ENCODE measurements around the gene CARD10.
"Not testable (repeated sequence)": the region's sequence is repeated elsewhere in the genome, so short reads cannot be mapped to it uniquely, and the experiment has no call there.

Gene CARD10

DNA sequence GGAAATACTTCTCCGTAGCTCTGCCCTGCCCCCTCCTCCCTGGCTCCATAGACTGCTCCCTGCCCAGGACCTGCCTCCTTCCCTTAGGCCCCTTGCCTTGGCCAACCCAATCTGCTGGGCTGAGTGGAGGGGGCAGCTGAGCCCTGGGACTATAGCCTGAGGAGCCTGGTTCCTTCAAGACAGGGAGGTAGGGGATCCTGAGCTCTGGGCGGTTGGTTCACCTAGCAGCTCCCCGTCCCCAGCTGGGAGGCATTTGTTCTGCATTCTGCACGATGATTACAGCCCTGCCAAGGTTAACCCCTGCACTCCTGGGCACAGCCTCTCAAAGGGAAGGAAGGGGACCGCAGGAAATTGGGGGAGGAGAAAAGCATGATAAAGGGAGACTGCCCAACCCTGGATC, 37.5 kb upstream of the CARD10 start:
- no peak for DNase-seq (ENCODE audit: low read depth)

DNA sequence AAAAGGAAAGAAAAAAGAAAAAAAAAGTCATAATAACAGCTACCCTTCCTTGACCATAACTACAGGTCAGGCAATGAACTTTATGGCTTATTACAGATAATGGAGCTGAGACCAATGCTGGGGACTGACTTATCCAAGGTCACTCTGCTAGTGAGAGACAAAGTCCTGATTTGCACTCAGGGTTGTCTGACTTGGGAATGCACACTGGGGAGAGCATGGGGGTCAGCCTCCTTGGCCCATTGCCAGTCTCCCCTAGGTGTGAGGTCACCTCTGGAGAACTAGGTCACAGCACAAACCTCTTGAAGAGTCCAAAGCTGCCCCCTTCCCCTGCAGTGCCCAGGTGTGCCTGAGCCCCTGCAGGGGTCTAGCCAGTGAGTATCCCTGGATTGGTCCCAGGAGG, 35.8 kb upstream of the CARD10 start:
- no peak for DNase-seq (ENCODE audit: low read depth)

DNA sequence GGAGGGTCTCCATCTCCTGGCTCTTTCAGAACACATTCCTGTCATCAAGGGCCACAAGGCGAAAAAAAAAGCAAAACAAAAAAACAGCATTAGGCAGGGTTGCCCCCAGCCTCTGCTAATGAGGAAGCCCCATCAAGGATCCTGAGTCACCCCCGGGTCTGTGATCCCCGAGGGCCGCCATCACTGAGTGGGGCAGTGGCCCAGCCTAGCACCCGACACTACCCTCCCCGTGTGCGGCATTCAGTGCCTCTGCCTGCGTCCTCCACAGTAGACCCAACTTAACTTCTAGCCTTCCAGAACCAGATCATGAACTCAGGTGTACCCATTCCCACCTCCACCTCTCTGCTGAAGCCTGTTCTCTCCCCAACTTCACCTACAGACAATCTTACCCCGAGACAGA, 34.5 kb upstream of the CARD10 start:
- DNase-seq (ENCODE audit: low read depth) = no peak

- peak; percentile 59 for DNase-seq (ENCODE audit: low read depth)
These were observed 33.4 kb upstream of the CARD10 start for GRCh38 chr22:37552524-37553163.

GRCh38 chr22:37551981-37552380, 32.8 kb upstream of the CARD10 start:
- no peak for DNase-seq (ENCODE audit: low read depth)

DNA sequence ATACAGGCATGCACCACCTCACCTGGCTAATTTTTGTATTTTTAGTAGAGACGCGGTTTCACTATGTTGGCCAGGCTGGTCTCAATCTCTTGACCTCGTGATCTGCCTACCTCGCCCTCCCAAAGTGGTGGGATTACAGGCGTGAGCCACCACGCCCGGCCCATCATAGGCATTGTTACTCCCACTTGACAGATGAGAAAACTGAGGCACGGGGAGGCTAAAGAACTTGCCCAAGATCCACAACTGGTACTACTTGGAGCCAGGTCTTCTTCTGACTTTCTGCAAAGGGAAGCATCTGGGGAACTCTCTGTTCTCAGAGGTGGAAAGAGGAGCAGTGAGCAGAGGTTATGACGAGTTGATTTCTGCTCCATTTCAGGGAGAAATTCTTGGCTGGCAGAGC, 31.7 kb upstream of the CARD10 start:
- DNase-seq (ENCODE audit: low read depth) = not testable (repeated sequence)

- peak; percentile 45 for DNase-seq (ENCODE audit: low read depth)
These were observed 30.5 kb upstream of the CARD10 start for GRCh38 chr22:37549704-37550059.

GRCh38 chr22:37547251-37547741, 28.1 kb upstream of the CARD10 start:
- no peak for DNase-seq (ENCODE audit: low read depth)

GRCh38 chr22:37546437-37547250, 27.4 kb upstream of the CARD10 start:
- DNase-seq (ENCODE audit: low read depth) = peak; percentile 74

GRCh38 chr22:37545703-37546436, 26.7 kb upstream of the CARD10 start:
- peak; percentile 97 for DNase-seq (ENCODE audit: low read depth)

DNA sequence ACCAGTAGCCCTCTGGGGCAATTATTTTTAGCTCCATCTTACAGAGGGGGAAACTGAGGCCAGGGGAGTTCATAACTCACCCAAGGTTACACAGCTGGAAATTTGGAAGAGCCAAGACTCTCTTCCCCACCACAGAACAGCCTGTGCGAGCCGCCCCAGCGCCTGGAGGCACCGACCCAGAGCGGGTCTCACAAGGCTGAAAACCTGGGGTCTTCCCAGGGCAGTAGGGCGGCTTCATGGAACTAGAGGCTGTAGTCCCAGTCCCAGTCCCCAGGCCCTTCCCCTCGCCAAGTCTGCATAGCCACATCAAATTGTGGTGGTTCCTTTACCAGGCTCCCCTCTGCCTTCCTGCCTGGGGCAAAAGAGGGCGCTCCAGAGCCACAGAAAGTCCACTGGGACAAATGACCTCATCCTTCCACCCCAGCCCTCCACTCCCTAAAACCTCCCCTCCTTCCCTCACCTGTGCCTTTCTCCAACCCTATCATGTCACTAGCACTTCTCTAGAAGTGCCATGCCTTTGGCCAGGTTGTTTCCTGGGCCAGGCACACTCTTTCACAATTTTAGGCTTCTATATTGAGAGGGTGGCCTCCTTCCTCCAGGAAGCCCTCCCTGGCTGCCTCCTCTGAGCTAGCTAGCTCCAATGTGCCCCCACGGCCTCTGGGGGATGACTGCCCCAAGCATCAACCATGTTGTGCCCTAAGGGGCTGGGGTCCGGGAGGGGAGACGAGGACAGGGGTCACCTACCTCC, 25.9 kb upstream of the CARD10 start:
- DNase-seq (ENCODE audit: low read depth) = peak; percentile 81

DNA sequence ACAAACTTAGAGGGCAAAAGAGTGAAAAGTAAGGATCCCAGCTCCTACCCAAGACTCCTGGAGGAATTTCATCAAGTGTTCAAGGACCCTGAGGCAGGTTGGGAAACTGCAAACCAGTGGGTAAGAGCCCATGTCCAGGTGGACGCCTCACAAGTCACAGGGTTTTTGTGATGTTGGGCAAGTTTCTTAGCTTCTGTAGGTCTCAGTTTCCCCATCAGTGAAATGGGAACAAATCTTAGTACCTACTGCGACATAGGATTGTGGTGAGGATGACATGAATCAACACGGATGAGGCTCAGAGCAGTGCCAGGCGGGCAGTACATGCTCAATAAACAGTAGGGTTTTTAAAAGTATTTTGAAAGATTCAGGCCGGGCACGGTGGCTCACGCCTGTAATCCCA, 23.7 kb upstream of the CARD10 start:
- DNase-seq (ENCODE audit: low read depth) = no peak

- not testable (repeated sequence) for DNase-seq (ENCODE audit: low read depth)
These were observed 23.2 kb upstream of the CARD10 start for GRCh38 chr22:37542416-37542815.

- not testable (repeated sequence) for DNase-seq (ENCODE audit: low read depth)
These were observed 20.6 kb upstream of the CARD10 start for GRCh38 chr22:37539790-37540189.

- DNase-seq (ENCODE audit: low read depth) = peak; percentile 93
These were observed 19.6 kb upstream of the CARD10 start for GRCh38 chr22:37538590-37539357.

DNA sequence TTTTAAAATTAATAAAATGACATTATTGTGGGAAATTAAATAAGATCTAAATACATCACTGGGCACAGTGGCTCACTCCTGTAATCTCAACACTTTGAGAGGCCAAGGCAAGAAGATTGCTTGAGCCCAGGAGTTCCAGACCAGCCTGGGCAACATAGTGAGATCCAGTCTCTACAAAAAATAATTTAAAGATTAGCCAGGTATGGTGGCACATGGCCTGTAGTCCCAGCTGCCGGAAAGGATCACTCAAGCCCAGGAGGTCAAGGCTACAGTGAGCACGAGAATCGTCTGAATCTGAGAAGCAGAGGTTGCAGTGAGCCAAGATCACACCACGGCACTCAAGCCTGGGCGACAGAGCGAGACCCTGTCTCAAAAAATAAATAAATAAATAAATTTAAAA, 15.9 kb upstream of the CARD10 start:
- no peak for DNase-seq (ENCODE audit: low read depth)

DNA sequence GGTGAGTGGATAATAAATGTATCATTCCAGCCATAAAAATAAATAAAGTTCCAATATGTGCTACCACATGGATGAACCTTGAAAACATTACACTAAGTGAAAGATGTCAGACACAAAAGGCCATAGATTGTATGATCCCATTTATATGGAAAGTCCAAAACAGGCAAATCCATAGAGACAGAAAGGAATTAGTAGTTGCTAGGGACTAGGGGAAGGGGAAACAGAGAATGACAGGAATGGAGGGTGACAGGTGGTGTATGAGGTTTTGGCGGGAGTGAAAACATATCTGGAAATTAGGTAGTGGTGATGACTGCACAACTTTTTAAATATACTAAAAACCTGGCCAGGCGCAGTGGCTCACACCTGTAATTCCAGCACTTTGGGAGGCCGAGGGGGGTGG, 15.2 kb upstream of the CARD10 start:
- DNase-seq (ENCODE audit: low read depth) = no peak

DNA sequence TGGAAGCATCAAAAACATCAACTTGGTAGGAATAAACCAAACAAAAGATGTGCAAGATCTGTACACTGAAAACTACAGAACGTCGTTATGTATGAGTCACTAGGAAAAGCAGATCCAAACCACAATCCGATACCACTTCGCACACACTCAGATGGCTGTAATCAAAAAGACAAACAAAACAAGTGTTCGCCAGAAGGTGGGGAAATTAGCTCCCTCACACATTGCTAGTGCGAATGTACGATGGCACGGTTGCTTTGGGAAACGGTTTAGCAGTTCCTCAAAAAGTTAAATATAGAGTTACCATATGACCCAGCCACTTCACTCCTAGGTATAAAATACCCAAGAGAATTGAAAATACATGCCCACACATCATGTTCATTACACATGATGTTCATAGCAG, 14.8 kb upstream of the CARD10 start:
- DNase-seq (ENCODE audit: low read depth) = peak; percentile 84

DNA sequence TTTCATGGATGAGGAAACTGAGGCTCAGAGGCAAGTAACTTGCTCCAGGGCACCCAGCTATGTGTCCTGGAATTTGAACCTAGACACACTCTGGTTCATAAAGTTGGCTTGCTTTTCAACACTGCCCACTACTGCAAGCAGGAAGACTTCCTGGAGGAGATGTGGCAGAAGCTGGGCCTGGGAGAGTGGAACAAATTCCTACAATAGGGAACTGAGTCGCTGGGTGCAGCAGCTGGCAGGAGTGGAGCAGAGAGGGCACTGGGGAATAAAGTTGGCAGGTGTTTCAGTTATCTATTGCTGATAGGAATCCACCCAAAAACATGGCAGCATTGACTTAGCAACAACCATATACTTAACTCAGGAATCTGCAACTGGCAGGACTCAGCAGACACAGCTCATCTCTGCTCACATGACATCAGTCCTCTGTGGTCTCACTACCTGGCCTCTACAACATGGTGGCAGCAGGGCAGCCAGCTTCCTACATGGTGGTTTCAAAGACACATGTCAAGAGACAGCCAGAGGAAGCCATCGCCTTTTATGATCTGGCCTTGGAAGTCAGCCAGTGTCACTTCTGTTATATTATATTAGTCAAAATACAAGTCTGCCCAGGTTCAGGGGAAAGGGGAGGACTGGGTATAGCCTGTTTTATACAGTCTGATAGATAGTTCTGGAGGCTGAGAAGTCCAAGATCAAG, 10.6 kb upstream of the CARD10 start:
- no peak for DNase-seq (ENCODE audit: low read depth)

DNA sequence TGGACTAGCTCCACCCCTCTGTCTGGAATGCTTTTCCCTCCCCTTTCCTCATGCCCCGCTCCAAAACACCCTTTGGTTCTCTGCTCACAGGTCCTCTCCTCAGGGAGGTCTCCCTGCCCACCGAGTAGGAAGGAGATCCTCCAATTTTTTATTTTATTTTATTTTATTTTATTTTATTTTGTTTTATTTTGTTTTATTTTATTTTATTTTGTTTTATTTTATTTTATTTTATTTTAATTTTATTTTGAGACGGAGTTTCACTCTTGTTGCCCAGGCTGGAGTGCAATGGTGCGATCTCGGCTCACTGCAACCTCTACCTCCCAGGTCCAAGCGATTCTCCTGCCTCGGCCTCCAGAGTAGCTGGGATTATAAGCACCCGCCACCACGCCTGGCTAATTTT, 8.7 kb upstream of the CARD10 start:
- DNase-seq (ENCODE audit: low read depth) = not testable (repeated sequence)
